Measurements from ENCODE around the gene FIGN. TPM values are rescaled to one million over a fixed set of nuclear protein-coding genes. Genes with fewer than 3 reads are reported as not detected.

Gene FIGN
- total and polyA plus RNA-seq, 2 of the 8 experiments (the other 6 are each of a cell fraction or from before 2014, with no cell fraction given), result 5.0 to 22.8 TPM

- FAIRE-seq, result no peak
- H3K4me3 ChIP-seq (ENCODE audit: extremely low read depth in 1 of 4, insufficient read depth in 2 of 4, low read depth in 3 of 4, low read length in 4 of 4), result no peak overlapping the region
- no peak overlapping the region for H3K4ac ChIP-seq (replicated peaks; ENCODE audit: insufficient read length, low read depth, low read length)
- H2BK20ac ChIP-seq (ENCODE audit: low read length), result no peak overlapping the region
- H3K23ac ChIP-seq (ENCODE audit: insufficient read length), result no peak overlapping the region
- no peaks in the 10 kb centered on the region for H3K36me3 ChIP-seq (ENCODE audit: control insufficient read depth in 2 of 4, insufficient read depth in 4 of 4, low read length in 3 of 4)
- no peak overlapping the region for H3K18ac ChIP-seq (ENCODE audit: extremely low read depth, low read length)
- no peak for DNase-seq (ENCODE audit: low read depth in 1 of 2, low spot score in 2 of 2)
- no peak overlapping the region for H2BK12ac ChIP-seq (ENCODE audit: low read depth, low read length)
- H4K91ac ChIP-seq (replicated peaks; ENCODE audit: insufficient read length, low read length), result no peak overlapping the region
- H4K20me1 ChIP-seq (replicated peaks in 1 of 2; ENCODE audit: control insufficient read depth in 1 of 2, insufficient read depth in 2 of 2, low read length in 2 of 2), result no peaks in the 10 kb centered on the region
- no peaks in the 10 kb centered on the region for H3K23me2 ChIP-seq (ENCODE audit: low read depth, low read length)
- H3K79me2 ChIP-seq (ENCODE audit: control insufficient read depth in 1 of 2, insufficient read depth in 2 of 2, low read length in 2 of 2), result peaks cover 0 to 58% of the 10 kb centered on the region in 2 experiments; a peak in 2 of 4 replicates
- H3K9ac ChIP-seq (replicated peaks in 1 of 4; ENCODE audit: extremely low read depth in 1 of 4, low read depth in 3 of 4, low read length in 3 of 4), result no peak overlapping the region
- no peak overlapping the region for H2AFZ ChIP-seq (ENCODE audit: low read length)
- H3K9me3 ChIP-seq (ENCODE audit: insufficient read depth in 2 of 2, low read depth in 1 of 2, low read length in 1 of 2), result no peaks in the 10 kb centered on the region
- no peak overlapping the region for H4K8ac ChIP-seq (ENCODE audit: extremely low read depth, insufficient read depth, low read length)
- H2BK15ac ChIP-seq (ENCODE audit: low read length), result no peak overlapping the region
- H2BK120ac ChIP-seq (replicated peaks; ENCODE audit: low read depth, low read length), result no peak overlapping the region
- no peak overlapping the region for H4K5ac ChIP-seq (ENCODE audit: insufficient read length, low read depth, low read length)
- no peak overlapping the region for H3K56ac ChIP-seq (replicated peaks; ENCODE audit: insufficient read length, low read depth, low read length)
- H3K4me1 ChIP-seq (replicated peaks in 1 of 4; ENCODE audit: control insufficient read depth in 3 of 4, insufficient read depth in 4 of 4, low read length in 3 of 4), result peaks cover 0 to 5% (median 3%) of the 10 kb centered on the region in 4 experiments; a peak in 3 of 7 replicates
- ChIA-PET POLR2A (ENCODE audit: partially characterized antibody) (no interaction called here), CTCF (ENCODE audit: partially characterized antibody) (interaction anchor here (0.6 to 1.6 kb wide), 6 partner anchors 10 to 220 kb away, joined by 3 to 4 read pairs (median 4); partner anchors contain the start of gene FIGN)
- no peak overlapping the region for H3K4me2 ChIP-seq (ENCODE audit: insufficient read depth in 1 of 2, low read depth in 2 of 2, low read length in 2 of 2)
- H3K27me3 ChIP-seq (replicated peaks in 1 of 4; ENCODE audit: control insufficient read depth in 3 of 4, extremely low read depth in 1 of 4, insufficient read depth in 3 of 4, low read length in 3 of 4), result no peaks in the 10 kb centered on the region
- H2AK5ac ChIP-seq (ENCODE audit: low read depth, low read length), result no peak overlapping the region
- peaks cover 2% of the 10 kb centered on the region; the same call in 1 of the 2 replicates for H3K79me1 ChIP-seq (ENCODE audit: low read depth, low read length)
- H3K27ac ChIP-seq (ENCODE audit: low read depth, low read length), result no peak overlapping the region
- H3K14ac ChIP-seq (ENCODE audit: insufficient read length), result no peak overlapping the region
- no peak overlapping the region for H2BK5ac ChIP-seq (ENCODE audit: low read depth, low read length)
- no peak for TF ChIP-seq MAFK (IDR thresholded peaks at IDR 0.05; ENCODE audit: low read depth, low read length)
- no peak for TF ChIP-seq GTF2F1 (IDR thresholded peaks at IDR 0.05; ENCODE audit: borderline replicate concordance, low read depth, low read length)
- no peak for TF ChIP-seq EZH2 (IDR thresholded peaks at IDR 0.05; ENCODE audit: low read depth, low read length, severe bottlenecking)
- no peak for TF ChIP-seq YY1 (IDR thresholded peaks at IDR 0.05; ENCODE audit: low read depth, low read length)
- no peak for TF ChIP-seq JUND (IDR thresholded peaks at IDR 0.05; ENCODE audit: low read length)
- TF ChIP-seq BRCA1 (IDR thresholded peaks at IDR 0.05; ENCODE audit: low read depth, low read length), result no peak
- no peak for TF ChIP-seq EGR1 (IDR thresholded peaks at IDR 0.05; ENCODE audit: borderline replicate concordance, low read depth, low read length)
- no peak for TF ChIP-seq SP4 (IDR thresholded peaks at IDR 0.05; ENCODE audit: low read length)
- TF ChIP-seq SIRT6 (IDR thresholded peaks at IDR 0.05; ENCODE audit: low read length), result no peak
- TF ChIP-seq RFX5 (IDR thresholded peaks at IDR 0.05; ENCODE audit: borderline replicate concordance, low read depth, low read length), result no peak
- TF ChIP-seq USF2 (IDR thresholded peaks at IDR 0.05; ENCODE audit: low read length), result no peak
- TF ChIP-seq, protein P1, sequence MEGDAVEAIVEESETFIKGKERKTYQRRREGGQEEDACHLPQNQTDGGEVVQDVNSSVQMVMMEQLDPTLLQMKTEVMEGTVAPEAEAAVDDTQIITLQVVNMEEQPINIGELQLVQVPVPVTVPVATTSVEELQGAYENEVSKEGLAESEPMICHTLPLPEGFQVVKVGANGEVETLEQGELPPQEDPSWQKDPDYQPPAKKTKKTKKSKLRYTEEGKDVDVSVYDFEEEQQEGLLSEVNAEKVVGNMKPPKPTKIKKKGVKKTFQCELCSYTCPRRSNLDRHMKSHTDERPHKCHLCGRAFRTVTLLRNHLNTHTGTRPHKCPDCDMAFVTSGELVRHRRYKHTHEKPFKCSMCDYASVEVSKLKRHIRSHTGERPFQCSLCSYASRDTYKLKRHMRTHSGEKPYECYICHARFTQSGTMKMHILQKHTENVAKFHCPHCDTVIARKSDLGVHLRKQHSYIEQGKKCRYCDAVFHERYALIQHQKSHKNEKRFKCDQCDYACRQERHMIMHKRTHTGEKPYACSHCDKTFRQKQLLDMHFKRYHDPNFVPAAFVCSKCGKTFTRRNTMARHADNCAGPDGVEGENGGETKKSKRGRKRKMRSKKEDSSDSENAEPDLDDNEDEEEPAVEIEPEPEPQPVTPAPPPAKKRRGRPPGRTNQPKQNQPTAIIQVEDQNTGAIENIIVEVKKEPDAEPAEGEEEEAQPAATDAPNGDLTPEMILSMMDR (IDR thresholded peaks at IDR 0.05; ENCODE audit: control extremely low read depth in 1 of 3, insufficient read depth in 1 of 3, low read depth in 1 of 3, low read length in 3 of 3), result no peak
- TF ChIP-seq HDAC6 (IDR thresholded peaks at IDR 0.05; ENCODE audit: low read depth, low read length), result no peak
Observed at GRCh38 chr2:163692081-163692480, 43.7 kb downstream of the FIGN start.

Data from H1 (cell line).